NB4 (cell line): Measurements from ENCODE around the gene GOLGA2.

Experiments used
- POLR2A ChIP-seq: IDR thresholded peaks from 2 replicates; pipeline ENCODE4 v1.6.1; 2011; ENCODE audit warnings: mild to moderate bottlenecking; ENCODE audit not compliant: insufficient read length; ENCODE audit errors: extremely low read depth
- TF ChIP-seq, protein P1 (sequence below): IDR thresholded peaks from one replicate; pipeline ENCODE4 v1.5.1; 2012; ENCODE audit warnings: low read depth, low read length

DNA sequence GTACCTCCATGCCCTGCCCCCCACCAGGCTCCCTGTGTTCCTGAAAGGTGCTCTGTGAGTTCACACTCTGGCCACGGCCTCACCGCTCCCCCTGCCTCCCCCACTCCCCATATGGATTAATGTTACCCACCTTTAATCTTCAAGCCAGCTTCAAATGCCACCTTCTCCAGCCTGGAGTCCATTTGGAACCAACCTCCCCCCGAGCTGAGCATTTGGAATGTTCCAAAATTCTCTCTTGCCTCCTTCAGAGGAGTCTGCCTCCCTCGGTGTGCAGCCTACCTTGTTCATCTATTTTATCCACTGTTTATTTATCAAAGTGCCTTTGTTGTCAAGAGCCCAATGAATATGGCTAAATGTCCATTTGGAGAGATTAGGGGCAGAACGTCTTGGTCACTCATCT, 4.3 kb downstream of the GOLGA2 start:
- TF ChIP-seq, protein P1, sequence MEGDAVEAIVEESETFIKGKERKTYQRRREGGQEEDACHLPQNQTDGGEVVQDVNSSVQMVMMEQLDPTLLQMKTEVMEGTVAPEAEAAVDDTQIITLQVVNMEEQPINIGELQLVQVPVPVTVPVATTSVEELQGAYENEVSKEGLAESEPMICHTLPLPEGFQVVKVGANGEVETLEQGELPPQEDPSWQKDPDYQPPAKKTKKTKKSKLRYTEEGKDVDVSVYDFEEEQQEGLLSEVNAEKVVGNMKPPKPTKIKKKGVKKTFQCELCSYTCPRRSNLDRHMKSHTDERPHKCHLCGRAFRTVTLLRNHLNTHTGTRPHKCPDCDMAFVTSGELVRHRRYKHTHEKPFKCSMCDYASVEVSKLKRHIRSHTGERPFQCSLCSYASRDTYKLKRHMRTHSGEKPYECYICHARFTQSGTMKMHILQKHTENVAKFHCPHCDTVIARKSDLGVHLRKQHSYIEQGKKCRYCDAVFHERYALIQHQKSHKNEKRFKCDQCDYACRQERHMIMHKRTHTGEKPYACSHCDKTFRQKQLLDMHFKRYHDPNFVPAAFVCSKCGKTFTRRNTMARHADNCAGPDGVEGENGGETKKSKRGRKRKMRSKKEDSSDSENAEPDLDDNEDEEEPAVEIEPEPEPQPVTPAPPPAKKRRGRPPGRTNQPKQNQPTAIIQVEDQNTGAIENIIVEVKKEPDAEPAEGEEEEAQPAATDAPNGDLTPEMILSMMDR, result no peak
- TF ChIP-seq POLR2A, result no peak
